Measurements from ENCODE around the gene CD3E. TPM values are rescaled to one million over a fixed set of nuclear protein-coding genes. Genes with fewer than 3 reads are reported as not detected.

CD3E gene
- total and polyA plus RNA-seq, 2 experiments from 2014 or later, result not detected

DNA sequence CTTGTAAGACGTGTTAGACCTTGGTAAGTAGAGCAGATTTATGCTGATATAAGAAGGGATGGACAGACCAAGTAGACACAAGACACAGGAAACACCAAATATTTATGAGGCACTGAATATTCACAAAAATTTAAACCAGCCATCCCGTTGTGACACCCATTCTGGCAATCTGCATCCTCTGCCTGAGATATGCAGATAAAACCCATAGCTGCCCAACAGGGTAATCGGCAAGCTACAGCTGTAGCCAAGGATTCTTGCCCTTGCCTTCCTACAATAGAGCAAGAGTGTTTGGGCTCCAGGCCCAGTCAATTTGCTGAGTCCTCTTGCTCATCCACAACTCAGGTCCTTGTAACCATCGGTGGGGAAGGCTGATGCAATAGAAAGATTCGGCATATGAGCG lies 21.9 kb upstream of the CD3E start (continued):
- TF ChIP-seq, protein P1, sequence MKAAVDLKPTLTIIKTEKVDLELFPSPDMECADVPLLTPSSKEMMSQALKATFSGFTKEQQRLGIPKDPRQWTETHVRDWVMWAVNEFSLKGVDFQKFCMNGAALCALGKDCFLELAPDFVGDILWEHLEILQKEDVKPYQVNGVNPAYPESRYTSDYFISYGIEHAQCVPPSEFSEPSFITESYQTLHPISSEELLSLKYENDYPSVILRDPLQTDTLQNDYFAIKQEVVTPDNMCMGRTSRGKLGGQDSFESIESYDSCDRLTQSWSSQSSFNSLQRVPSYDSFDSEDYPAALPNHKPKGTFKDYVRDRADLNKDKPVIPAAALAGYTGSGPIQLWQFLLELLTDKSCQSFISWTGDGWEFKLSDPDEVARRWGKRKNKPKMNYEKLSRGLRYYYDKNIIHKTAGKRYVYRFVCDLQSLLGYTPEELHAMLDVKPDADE (IDR thresholded peaks at IDR 0.05), result no peak
- TF ChIP-seq REST (IDR thresholded peaks at IDR 0.05; ENCODE audit: unreplicated experiment) (no peak), ZNF331 (CRISPR knock-in tag; IDR thresholded peaks at IDR 0.05; ENCODE audit: low read depth) (no peak), JUNB (IDR thresholded peaks at IDR 0.05; ENCODE audit: unreplicated experiment) (no peak)
- TF ChIP-seq, protein P2, sequence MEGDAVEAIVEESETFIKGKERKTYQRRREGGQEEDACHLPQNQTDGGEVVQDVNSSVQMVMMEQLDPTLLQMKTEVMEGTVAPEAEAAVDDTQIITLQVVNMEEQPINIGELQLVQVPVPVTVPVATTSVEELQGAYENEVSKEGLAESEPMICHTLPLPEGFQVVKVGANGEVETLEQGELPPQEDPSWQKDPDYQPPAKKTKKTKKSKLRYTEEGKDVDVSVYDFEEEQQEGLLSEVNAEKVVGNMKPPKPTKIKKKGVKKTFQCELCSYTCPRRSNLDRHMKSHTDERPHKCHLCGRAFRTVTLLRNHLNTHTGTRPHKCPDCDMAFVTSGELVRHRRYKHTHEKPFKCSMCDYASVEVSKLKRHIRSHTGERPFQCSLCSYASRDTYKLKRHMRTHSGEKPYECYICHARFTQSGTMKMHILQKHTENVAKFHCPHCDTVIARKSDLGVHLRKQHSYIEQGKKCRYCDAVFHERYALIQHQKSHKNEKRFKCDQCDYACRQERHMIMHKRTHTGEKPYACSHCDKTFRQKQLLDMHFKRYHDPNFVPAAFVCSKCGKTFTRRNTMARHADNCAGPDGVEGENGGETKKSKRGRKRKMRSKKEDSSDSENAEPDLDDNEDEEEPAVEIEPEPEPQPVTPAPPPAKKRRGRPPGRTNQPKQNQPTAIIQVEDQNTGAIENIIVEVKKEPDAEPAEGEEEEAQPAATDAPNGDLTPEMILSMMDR (conservative IDR thresholded peaks at IDR 0.05; ENCODE audit: low read depth in 2 of 2), result no peak

- no peaks in the 10 kb centered on the region for H3K4me1 Mint-ChIP-seq
- H3K4me3 Mint-ChIP-seq, result no peak overlapping the region
- Histone ChIP-seq H3K27me3 (ENCODE audit: insufficient read depth) (no peaks in the 10 kb centered on the region), H3K36me3 (ENCODE audit: insufficient read depth) (no peaks in the 10 kb centered on the region), H3K27ac (ENCODE audit: low read depth) (no peak overlapping the region), H2AFZ (0 out of 2 replicates have a peak overlapping the region, but pooled peaks have one; percentile 38), H3K4me3 (no peak overlapping the region), H3K4me1 (ENCODE audit: insufficient read depth) (no peaks in the 10 kb centered on the region), H3K4me2 (no peak overlapping the region), H4K20me1 (replicated peaks; ENCODE audit: insufficient read depth) (no peaks in the 10 kb centered on the region), H3K9me2 (ENCODE audit: insufficient read depth) (no peaks in the 10 kb centered on the region), H3F3A (replicated peaks; ENCODE audit: low read depth) (no peaks in the 10 kb centered on the region), H3K79me2 (replicated peaks; ENCODE audit: insufficient read depth) (no peaks in the 10 kb centered on the region)
- TF ChIP-seq STAT1 (IDR thresholded peaks at IDR 0.05; ENCODE audit: unreplicated experiment), result no peak
- no peak for TF ChIP-seq CREB1 (CRISPR knock-in tag; IDR thresholded peaks at IDR 0.05; ENCODE audit: low read depth)
- H3K27ac Mint-ChIP-seq, result no peak overlapping the region
- H3K36me3 Mint-ChIP-seq (ENCODE audit: low read depth), result no peaks in the 10 kb centered on the region
- no peaks in the 10 kb centered on the region for H3K9me3 Mint-ChIP-seq
- ATAC-seq, result no peak
- DNase-seq (ENCODE audit: low spot score), result no peak
- no peaks in the 10 kb centered on the region for H3K27me3 Mint-ChIP-seq (ENCODE audit: insufficient read depth, low read depth, poor library complexity)
Observed at GRCh38 chr11:118283037-118283636, 21.4 kb upstream of the CD3E start.
